ENCODE results near the gene AP3B1.

DNA sequence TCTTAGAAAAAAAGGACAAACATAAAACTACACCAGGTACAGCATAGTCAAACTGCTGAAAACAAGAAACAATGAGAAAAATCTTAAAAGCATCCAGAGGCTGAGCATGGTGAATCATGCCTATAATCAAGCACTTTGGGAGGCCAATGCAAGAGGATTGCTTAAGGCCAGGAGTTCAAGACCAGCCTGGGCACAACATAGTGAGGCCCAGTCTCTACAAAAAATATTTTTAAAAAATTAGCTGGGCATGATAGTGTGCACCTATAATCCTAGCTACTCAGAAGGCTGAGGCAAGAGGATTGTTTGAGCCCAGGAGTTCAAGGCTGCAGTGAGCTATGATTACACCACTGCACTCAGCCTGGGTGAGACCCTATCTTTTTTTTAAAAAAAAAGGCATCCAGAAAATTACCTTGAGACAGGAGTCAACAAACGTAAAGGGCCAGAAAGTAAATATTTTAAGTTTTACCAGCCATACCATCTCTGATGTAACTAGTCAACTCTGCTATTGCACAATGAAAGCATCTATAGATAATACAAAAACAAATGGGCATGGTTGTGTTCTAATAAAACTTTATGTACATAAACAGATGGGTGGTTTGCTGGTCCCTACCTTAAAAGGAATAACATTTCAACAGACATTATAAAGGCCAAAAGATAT, 19.8 kb downstream of the AP3B1 start:
- no peak for TF ChIP-seq POLR2A (IDR thresholded peaks at IDR 0.05; ENCODE audit: low read depth, low read length)
- TF ChIP-seq POLR2AphosphoS5 (IDR thresholded peaks at IDR 0.05; ENCODE audit: insufficient read depth, low read depth, low read length) = no peak

Measured in endothelial cell of umbilical vein (primary cell).